GM12873 (cell line): ENCODE measurements around the gene CPXM2.

Experiments used
- TF ChIP-seq, protein P1 (sequence below): IDR thresholded peaks from 2 replicates; pipeline ENCODE4 v1.5.1; 2012; ENCODE audit warnings: low read depth, mild to moderate bottlenecking, moderate library complexity, low read length, control low read depth; ENCODE audit not compliant: insufficient read depth; ENCODE audit errors: missing control alignments

Gene CPXM2

DNA sequence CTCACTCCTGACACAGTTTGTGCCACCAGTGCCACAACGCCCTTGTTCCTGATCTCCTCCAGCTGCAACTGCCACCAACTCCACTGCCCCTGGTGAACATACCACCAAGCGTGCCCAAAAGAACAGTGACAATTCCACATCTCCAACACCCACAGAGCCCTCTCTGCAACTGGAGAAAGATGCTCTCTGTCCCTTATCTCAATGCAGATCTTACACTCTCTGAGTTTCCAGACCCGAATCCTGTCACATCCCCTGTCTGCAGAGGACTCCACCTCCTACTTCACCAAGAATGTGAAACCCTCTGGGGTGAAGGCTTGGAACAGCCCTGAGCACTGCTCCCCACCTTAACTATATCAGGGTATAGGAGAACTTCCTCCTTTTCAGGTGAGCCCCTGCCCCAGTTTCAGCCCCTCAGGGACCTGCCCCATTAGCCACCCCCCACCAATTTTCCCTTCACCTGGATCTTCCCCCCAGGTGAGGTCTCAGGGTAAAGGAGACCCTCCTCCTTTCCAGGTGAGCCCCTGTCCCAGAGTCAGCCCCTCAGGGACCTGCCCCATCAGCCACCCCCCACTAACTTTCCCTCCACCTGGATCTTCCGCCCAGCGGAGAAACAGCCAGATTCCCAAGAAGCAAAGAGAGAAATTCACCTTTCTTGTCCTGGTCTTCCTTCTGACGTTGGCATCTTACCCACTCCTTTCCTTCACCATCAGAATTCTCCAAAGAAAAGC is 55.0 kb downstream of the CPXM2 start:
- TF ChIP-seq, protein P1, sequence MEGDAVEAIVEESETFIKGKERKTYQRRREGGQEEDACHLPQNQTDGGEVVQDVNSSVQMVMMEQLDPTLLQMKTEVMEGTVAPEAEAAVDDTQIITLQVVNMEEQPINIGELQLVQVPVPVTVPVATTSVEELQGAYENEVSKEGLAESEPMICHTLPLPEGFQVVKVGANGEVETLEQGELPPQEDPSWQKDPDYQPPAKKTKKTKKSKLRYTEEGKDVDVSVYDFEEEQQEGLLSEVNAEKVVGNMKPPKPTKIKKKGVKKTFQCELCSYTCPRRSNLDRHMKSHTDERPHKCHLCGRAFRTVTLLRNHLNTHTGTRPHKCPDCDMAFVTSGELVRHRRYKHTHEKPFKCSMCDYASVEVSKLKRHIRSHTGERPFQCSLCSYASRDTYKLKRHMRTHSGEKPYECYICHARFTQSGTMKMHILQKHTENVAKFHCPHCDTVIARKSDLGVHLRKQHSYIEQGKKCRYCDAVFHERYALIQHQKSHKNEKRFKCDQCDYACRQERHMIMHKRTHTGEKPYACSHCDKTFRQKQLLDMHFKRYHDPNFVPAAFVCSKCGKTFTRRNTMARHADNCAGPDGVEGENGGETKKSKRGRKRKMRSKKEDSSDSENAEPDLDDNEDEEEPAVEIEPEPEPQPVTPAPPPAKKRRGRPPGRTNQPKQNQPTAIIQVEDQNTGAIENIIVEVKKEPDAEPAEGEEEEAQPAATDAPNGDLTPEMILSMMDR: no peak

DNA sequence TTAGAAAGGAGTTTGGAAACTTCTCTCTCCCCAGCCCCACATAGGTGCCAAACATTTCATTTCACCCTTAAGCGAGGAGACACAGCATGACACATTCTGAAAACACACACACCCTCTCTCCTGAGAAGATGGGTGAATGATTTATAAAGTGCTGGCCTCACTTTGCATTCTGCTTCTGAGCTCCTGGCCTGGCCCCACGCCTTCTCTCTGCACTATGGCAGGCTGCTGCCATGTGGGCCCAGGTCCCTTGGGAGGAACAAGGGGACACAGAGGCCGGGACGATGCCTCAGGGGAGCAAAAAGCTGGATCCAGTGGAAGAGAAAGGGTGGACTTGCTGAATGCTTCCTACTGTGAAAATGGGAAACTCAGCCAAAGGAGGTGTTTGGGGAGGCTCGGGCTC is 56.0 kb downstream of the CPXM2 start:
- TF ChIP-seq, protein P1: no peak

DNA sequence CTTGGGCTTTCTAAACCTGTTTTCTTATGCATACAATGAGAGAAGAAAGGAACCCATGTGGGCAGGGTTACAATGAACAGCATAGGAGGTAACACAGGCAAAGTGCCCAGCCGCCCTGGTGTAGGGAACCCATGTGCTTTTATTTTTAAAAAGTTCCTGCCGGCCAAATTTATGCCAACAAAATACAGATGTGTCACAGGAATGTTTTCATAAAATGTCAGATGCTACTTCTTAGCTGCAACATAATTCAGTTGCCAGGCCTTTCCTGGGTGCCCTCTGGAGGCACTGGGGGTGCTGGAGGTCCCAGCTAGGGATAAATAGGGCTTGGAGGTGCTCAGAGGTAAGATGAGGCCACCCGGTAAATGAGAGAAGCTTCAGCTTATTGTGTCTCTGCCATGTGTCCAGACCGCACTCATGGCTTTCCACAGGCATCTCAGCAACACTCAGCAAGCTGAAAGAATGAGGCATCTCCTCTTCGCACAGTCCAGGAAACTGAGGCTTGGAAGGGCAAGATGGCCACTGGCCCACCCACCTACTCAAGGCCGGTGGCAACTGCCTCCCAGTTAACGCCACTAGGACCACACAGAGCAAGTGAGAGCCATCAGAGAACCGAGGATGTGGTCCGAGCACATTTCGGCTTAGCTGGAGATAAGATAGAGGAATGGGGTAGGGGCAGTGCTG is 58.3 kb downstream of the CPXM2 start:
- TF ChIP-seq, protein P1: no peak

DNA sequence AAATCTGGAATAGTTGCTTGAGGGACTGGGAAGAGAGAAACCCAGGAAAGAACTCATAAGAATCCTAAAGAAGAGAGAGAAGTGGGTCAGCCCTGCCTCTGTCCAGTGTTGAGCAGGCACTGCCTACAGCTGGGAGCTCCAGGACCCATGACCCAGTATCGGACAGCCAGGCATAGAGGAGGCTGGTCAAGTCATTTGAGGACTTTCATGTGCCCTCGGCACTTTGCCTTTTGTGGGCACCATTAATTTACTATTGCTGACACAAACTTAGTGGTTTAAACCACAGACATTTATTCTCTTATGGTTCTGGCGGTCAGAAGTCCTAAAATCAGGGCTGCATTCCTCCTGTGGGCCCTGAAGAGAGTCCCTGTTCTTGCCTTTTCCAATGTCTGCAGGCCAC is 60.3 kb downstream of the CPXM2 start:
- TF ChIP-seq, protein P1: no peak

DNA sequence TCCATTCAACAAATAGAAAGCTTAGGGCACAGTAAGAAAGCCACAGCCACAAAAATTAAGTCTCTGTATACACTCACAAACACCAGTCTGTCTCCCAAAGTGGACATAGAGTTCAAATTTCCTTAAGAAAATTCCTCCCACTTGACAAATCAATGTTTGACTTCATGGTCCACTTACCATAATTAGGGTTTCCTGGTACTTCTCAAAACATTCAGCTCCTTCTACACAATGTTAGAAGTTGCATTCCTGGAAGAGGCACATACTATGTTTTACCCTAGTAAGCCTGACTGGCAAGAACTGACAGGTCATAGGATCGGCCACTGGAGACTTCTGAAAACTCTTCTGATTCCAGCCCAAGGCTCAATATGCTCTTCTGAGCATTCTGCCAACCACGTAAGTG is 70.5 kb downstream of the CPXM2 start:
- TF ChIP-seq, protein P1: no peak

DNA sequence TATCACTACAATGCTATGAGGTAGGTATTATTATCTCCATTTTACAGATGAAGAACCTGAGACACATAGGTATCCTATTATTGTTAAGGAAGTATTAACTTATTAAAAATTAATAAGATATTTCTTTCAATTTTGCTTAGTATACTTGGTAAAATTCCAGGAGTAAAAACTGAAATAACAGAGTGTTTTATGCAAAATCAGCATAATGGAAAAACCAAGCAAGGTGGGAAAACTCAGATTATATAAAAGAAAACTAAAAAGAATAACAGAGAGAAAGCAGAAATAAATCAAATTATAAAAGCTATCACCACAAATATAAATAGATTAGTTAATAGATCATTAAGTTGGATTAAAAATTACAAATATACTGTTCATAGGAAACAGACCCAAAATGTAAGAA is 82.0 kb downstream of the CPXM2 start:
- TF ChIP-seq, protein P1: no peak

DNA sequence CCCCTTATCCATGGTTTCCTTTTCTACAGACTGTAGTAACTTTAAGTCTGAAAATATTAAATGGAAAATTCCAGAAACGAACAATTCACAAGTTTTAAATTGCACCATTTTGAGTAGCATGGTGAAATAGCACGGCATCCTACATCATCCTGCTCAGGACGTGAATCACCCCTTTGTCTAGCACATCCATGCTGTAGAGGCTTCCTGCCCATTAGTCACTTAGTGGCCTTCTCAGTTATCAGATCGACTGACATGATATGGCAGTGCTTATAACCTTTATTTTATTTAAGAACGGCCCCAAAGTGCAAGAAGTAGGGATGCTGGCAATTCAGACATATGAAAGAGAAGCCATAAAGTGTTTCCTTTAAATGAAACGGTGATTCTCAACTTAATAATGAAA is 82.7 kb downstream of the CPXM2 start:
- TF ChIP-seq, protein P1: no peak
